ENCODE results near the gene RGS10.
"Not testable (repeated sequence)": the region's sequence is repeated elsewhere in the genome, so short reads cannot be mapped to it uniquely, and the experiment has no call there.

The RGS10 gene

GRCh38 chr10:119538632-119539358 is 3.7 kb downstream of the RGS10 start:
- DNase-seq (ENCODE audit: low read depth), result no peak

- DNase-seq (ENCODE audit: low read depth), result no peak
Measured at GRCh38 chr10:119537953-119538630, 4.4 kb downstream of the RGS10 start.

GRCh38 chr10:119536508-119537025 is 6.0 kb downstream of the RGS10 start:
- no peak for DNase-seq (ENCODE audit: low read depth)

- DNase-seq (ENCODE audit: low read depth), result no peak
Measured at GRCh38 chr10:119535837-119536507, 6.5 kb downstream of the RGS10 start.

GRCh38 chr10:119535305-119535704 is 7.2 kb downstream of the RGS10 start:
- DNase-seq (ENCODE audit: low read depth), result no peak

- no peak for DNase-seq (ENCODE audit: low read depth)
Measured at GRCh38 chr10:119533473-119533872, 9.0 kb downstream of the RGS10 start.

- DNase-seq (ENCODE audit: low read depth), result not testable (repeated sequence)
Measured at GRCh38 chr10:119532791-119533190, 9.7 kb downstream of the RGS10 start.

GRCh38 chr10:119532251-119532650 is 10.3 kb downstream of the RGS10 start:
- not testable (repeated sequence) for DNase-seq (ENCODE audit: low read depth)

- no peak for DNase-seq (ENCODE audit: low read depth)
Measured at GRCh38 chr10:119531067-119531466, 11.5 kb downstream of the RGS10 start.

- DNase-seq (ENCODE audit: low read depth), result not testable (repeated sequence)
Measured at GRCh38 chr10:119528663-119529237, 13.8 kb downstream of the RGS10 start.

GRCh38 chr10:119526621-119527592 is 15.6 kb downstream of the RGS10 start:
- DNase-seq (ENCODE audit: low read depth), result no peak

- DNase-seq (ENCODE audit: low read depth), result no peak
Measured at GRCh38 chr10:119526149-119526548, 16.4 kb downstream of the RGS10 start.

GRCh38 chr10:119525116-119525515 is 17.4 kb downstream of the RGS10 start:
- DNase-seq (ENCODE audit: low read depth), result no peak

- DNase-seq (ENCODE audit: low read depth), result no peak
Measured at GRCh38 chr10:119524720-119525070, 17.8 kb downstream of the RGS10 start.

- no peak for DNase-seq (ENCODE audit: low read depth)
Measured at GRCh38 chr10:119523895-119524719, 18.4 kb downstream of the RGS10 start.

- no peak for DNase-seq (ENCODE audit: low read depth)
Measured at GRCh38 chr10:119522747-119523426, 19.6 kb downstream of the RGS10 start.

GRCh38 chr10:119521443-119522204 is 20.9 kb downstream of the RGS10 start:
- no peak for DNase-seq (ENCODE audit: low read depth)

- DNase-seq (ENCODE audit: low read depth), result no peak
Measured at GRCh38 chr10:119520283-119520682, 22.2 kb downstream of the RGS10 start.

- DNase-seq (ENCODE audit: low read depth), result no peak
Measured at GRCh38 chr10:119518936-119519335, 23.6 kb downstream of the RGS10 start.
